NT2/D1 (cell line): Measurements from ENCODE around the gene GNB2.
"Not testable (repeated sequence)": the region's sequence is repeated elsewhere in the genome, so short reads cannot be mapped to it uniquely, and the experiment has no call there.

Source experiments
- SUZ12 ChIP-seq: IDR thresholded peaks from 2 replicates; pipeline ENCODE4 v1.6.1; 2011; ENCODE audit not compliant: insufficient read length, insufficient read depth; ENCODE audit errors: extremely low read depth
- YY1 ChIP-seq: IDR thresholded peaks from 2 replicates; pipeline ENCODE4 v1.6.1; 2011; ENCODE audit not compliant: insufficient read length, insufficient read depth
- ZNF274 ChIP-seq: IDR thresholded peaks from 2 replicates; pipeline ENCODE4 v1.6.1; 2011; ENCODE audit warnings: mild to moderate bottlenecking, low read depth, low read length

DNA sequence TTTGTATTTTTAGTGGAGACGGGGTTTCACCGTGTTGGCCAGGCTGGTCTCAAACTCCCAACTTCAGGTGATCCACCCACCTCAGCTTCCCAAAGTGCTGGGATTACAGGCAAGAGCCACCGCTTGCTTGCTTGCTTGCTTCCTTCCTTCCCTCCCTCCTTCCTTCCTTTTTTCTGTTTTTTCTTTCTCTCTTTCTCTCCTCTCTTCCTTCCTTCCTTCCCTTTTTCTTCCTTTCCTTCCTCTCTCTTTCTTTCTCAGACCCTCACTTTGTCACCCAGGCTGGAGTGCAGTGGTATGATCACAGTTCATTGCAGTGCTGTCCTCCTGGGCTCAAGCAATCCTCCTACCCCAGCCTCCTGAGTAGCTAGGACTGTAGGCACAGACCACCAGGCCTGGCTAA is 27.5 kb downstream of the GNB2 start:
- TF ChIP-seq YY1, SUZ12, ZNF274: not testable (repeated sequence)
